Activated naive CD8-positive, alpha-beta T cell treated with anti-CD3 and anti-CD28 coated beads for 36 hours (primary cell): ENCODE results near the gene CAMTA1. TPM values are rescaled to one million over a fixed set of nuclear protein-coding genes. Genes with fewer than 3 reads are reported as not detected.

Source experiments
- DNase-seq: peaks from one replicate; pipeline ENCODE4 v3.0.0; 2021
- H3K27ac Mint-ChIP-seq: one replicate; pipeline ENCODE4 v1.8.0; 2022; ENCODE audit warnings: mild to moderate bottlenecking, moderate library complexity, mixed read lengths
- H3K27me3 Mint-ChIP-seq: one replicate; pipeline ENCODE4 v1.8.0; 2022; ENCODE audit warnings: mild to moderate bottlenecking, mixed read lengths
- H3K36me3 Mint-ChIP-seq: one replicate; pipeline ENCODE4 v1.8.0; 2021; ENCODE audit warnings: mild to moderate bottlenecking, mixed read lengths
- H3K4me1 Mint-ChIP-seq: one replicate; pipeline ENCODE4 v1.8.0; 2021; ENCODE audit warnings: mixed read lengths
- H3K4me3 Mint-ChIP-seq: one replicate; pipeline ENCODE4 v1.8.0; 2022; ENCODE audit warnings: mild to moderate bottlenecking, moderate library complexity, mixed read lengths
- H3K9me3 Mint-ChIP-seq: one replicate; pipeline ENCODE4 v1.8.0; 2022; ENCODE audit warnings: mixed read lengths
- total RNA-seq, 2 experiments: library from RNA; stranded (reverse); gene quantifications; one replicate each; pipeline ENCODE4 v1.2.3, GENCODE V29; 2021

CAMTA1 gene
- total RNA-seq, 2 experiments from 2014 or later = 70.4 to 71.4 TPM

DNA sequence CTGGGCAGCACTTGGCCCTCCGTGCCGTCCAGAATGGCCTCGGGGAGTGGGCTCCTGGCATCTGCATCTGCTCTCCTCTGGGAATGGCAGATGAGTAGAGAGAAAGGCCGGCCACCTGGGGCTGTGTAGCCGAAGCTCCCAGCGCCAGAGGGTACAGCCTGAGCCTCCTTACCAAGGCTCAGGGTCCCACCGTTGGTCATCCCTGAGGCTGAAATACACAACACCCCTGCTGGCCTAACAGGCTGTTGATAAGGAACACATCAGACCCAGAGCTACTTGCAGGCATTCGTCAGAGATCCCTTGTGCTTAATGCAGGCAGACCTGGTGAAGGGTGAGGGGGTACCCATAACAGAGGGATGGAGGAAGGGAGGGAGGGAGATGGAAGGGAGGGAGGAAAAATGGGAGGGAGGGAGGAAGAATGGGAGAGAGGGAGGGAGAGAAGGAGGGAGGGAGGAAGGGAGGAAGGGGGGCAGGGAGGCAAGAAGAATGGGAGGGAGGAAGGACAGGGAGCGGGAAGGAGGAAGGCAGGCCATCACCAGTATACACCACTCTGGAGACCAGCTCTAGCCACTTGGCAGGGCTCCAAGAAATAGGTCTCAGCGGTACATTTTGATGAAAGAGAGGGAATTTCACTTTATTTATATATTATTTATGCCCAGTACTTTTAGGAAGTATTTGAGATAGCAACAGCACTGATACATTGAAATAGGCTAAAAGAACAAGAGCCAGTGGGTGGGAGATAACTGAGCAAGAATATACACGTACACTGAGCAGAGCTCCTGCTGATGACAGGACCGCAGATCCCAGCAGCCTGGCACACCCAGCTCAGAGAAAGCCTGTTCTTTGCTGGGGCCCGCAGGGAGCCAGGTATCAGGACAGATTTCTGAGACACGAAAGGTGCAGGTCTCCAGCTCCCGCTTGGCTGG lies 670.8 kb downstream of the CAMTA1 start:
- H3K27me3 Mint-ChIP-seq = no peaks in the 10 kb centered on the region
- no peaks in the 10 kb centered on the region for H3K9me3 Mint-ChIP-seq
- H3K4me3 Mint-ChIP-seq = no peak overlapping the region
- H3K36me3 Mint-ChIP-seq = no peaks in the 10 kb centered on the region
- H3K4me1 Mint-ChIP-seq = no peaks in the 10 kb centered on the region
- H3K27ac Mint-ChIP-seq = no peak overlapping the region
- DNase-seq = no peak

DNA sequence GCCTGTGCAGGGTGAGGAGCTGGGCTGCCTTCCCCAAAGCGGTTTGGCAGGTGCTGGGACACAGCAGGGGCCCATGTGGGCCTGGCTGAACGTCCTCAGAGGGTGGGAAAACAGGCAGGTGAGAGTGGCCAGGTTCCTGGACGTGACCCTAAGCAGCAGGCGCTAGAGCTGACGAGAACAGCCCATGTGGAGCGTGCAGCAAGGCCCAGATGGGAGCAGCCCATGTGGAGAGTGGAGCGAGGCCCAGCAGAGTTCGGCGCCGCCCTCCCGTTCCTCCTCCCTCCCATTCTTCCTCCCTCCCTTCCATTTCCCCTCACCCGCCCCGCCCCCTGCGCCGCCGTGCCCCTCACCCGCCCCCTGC lies 671.4 kb downstream of the CAMTA1 start:
- Mint-ChIP-seq H3K4me1 (no peaks in the 10 kb centered on the region), H3K9me3 (no peaks in the 10 kb centered on the region), H3K4me3 (no peak overlapping the region), H3K36me3 (no peaks in the 10 kb centered on the region), H3K27ac (no peak overlapping the region), H3K27me3 (no peaks in the 10 kb centered on the region)
- DNase-seq = no peak

DNA sequence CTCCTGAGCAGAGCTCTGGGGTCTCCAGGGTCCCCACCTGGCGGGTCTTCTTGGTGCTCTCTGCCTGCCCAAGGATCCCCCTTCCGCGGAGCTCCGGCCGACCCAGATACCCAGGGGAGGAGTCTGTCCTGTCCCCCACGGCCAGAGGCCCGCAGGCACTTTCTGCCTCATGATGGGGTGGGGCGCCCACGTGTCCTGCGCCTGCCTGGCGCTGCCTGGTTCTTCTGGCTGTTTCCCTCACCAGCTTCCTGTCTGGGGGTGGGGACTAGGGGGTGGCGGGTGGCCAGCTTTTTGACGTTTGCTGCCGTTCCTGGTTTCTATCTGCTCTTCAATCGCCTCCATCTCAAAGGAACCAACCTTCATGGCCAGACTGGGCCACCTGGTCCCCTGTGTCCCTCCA lies 672.6 kb downstream of the CAMTA1 start:
- no peak for DNase-seq
- H3K36me3 Mint-ChIP-seq = no peaks in the 10 kb centered on the region
- H3K4me1 Mint-ChIP-seq = no peaks in the 10 kb centered on the region
- no peaks in the 10 kb centered on the region for H3K27me3 Mint-ChIP-seq
- H3K9me3 Mint-ChIP-seq = no peaks in the 10 kb centered on the region
- no peak overlapping the region for H3K4me3 Mint-ChIP-seq
- no peak overlapping the region for H3K27ac Mint-ChIP-seq

DNA sequence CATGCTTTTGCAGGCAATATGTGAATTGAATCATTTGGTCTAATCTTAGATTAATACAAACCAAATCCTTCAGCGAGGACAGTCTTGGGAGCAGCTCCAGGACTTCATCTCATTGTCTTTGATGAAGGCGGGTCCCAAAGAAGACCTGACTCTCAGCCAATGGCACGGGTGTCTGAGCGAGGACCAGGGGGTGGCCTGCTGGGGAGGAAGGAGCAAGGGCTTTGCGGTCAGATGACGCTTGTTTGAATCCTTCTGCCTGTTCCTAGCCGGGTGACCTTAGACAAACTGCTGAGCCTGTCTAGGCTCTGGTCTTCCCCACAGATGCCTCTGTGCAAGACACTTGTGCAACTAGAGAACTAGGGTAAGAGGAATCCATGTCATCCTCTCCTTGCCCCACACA lies 673.7 kb downstream of the CAMTA1 start:
- H3K9me3 Mint-ChIP-seq = no peaks in the 10 kb centered on the region
- no peak overlapping the region for H3K4me3 Mint-ChIP-seq
- H3K36me3 Mint-ChIP-seq = no peaks in the 10 kb centered on the region
- no peak overlapping the region for H3K27ac Mint-ChIP-seq
- no peaks in the 10 kb centered on the region for H3K4me1 Mint-ChIP-seq
- H3K27me3 Mint-ChIP-seq = peaks cover 4% of the 10 kb centered on the region
- DNase-seq = no peak

DNA sequence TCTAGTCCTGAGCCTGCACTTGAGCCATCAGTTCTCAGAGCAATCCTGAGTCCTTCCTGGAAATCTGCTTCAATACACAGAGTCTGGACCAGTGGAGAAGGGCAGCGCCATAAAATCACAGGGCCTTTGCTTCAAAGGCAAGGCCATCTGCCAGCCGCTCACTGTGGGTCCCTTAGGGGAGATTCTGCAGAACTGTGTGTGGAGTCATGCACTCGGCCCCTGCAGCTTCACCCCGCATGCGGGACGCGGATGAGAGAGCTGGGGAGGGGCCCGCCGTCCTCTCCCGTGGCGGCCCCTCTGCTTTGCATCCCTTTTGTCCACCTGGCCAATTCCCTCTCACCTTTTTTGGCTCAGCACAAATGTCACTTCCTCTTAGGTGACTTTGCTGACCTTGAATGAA lies 674.7 kb downstream of the CAMTA1 start:
- Mint-ChIP-seq H3K36me3 (no peaks in the 10 kb centered on the region), H3K27ac (no peak overlapping the region), H3K4me1 (no peaks in the 10 kb centered on the region), H3K9me3 (no peaks in the 10 kb centered on the region), H3K4me3 (no peak overlapping the region), H3K27me3 (peaks cover 4% of the 10 kb centered on the region)
- DNase-seq = no peak

DNA sequence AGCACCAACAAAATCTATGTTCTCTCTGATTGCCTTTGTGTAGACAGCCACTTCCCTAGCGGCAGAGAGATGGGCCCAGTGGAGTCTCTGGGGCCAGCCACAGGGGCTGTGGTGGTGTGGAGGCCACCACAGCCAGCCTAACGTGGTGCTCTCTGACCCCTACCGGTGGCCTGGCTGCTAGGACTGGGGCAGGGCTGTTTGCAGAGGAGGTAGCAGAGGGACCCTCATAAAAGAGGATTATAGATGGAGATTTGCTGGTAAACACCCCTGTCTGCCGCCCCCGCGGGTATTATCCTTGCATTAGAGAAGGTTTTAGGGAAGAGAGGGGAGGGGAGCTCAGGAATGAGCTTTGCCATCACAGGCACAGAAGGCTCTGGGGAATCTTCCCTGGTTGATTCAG lies 675.6 kb downstream of the CAMTA1 start:
- H3K4me3 Mint-ChIP-seq = no peak overlapping the region
- H3K27ac Mint-ChIP-seq = no peak overlapping the region
- no peaks in the 10 kb centered on the region for H3K9me3 Mint-ChIP-seq

DNA sequence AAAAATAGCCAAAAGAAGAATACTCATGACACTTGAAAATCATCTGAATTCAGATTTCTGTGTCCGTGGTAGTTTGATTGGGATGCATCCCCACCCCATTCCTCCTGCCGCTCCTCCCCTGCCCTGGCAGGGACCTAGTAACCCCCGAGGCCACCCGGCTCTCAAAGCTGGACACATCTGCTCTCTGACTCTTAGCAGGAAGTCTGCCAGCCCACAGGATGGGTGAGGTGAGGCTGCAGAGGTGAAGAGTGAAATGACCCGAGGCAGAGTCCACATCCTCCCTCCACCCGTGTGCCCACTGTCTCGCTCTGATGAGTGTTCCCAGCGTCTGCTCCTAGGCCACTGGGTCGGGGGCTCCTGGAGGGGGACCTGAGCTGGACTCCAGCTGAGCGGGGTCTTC lies 677.4 kb downstream of the CAMTA1 start:
- Mint-ChIP-seq H3K4me1 (no peaks in the 10 kb centered on the region), H3K27ac (no peak overlapping the region)

More for the DNA sequence above, 675.6 kb downstream of the CAMTA1 start:
- DNase-seq = no peak
- peaks cover 4% of the 10 kb centered on the region for H3K27me3 Mint-ChIP-seq
- no peaks in the 10 kb centered on the region for H3K4me1 Mint-ChIP-seq
- no peaks in the 10 kb centered on the region for H3K36me3 Mint-ChIP-seq

DNA sequence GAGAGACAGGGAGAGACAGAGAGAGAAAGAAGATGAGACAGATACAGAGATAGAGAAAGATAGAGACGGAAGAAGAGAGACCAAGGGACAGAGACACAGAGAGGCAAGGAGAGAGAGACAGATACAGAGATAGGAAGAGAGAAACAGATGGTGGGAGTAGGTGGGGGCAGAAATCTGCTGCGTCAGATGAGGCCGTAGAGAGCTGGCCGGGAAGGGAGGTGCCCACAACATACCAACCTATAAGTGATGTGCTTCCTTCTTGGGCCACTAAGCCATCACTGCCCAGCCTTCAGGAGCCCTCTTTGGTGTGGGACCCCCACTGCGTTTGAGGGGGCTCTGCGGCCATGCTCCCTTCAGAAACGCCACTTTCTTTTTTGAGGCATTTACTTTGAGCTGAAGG lies 678.3 kb downstream of the CAMTA1 start:
- Mint-ChIP-seq H3K9me3 (no peaks in the 10 kb centered on the region), H3K27me3 (peaks cover 4% of the 10 kb centered on the region), H3K27ac (no peak overlapping the region), H3K4me1 (no peaks in the 10 kb centered on the region), H3K4me3 (no peak overlapping the region), H3K36me3 (no peaks in the 10 kb centered on the region)
- DNase-seq = no peak

More for the DNA sequence above, 677.4 kb downstream of the CAMTA1 start:
- DNase-seq = no peak
- Mint-ChIP-seq H3K27me3 (peaks cover 4% of the 10 kb centered on the region), H3K9me3 (no peaks in the 10 kb centered on the region), H3K36me3 (no peaks in the 10 kb centered on the region), H3K4me3 (no peak overlapping the region)

DNA sequence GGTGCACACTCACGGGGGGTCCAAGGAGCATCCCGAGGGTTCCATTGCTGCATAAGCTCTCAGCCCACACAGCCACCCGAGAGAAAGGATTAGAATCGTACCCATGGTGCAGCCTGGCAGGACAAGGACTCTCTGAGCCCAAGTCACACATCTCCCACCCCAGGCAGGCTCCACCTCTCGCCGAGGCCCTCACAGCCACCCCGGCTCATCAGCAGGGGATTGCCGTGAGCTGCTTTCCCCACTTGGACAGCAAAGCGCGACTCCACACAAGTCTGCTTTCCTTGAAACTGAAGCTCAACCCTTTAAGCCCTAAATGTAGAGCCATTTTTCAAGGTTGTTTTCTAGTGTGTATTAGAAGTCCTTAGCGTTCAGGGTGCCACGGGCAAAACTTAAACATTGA lies 679.5 kb downstream of the CAMTA1 start:
- H3K27ac Mint-ChIP-seq = no peak overlapping the region
- peaks cover 6% of the 10 kb centered on the region for H3K27me3 Mint-ChIP-seq
- no peaks in the 10 kb centered on the region for H3K36me3 Mint-ChIP-seq
- no peak for DNase-seq
- H3K4me3 Mint-ChIP-seq = no peak overlapping the region
- no peaks in the 10 kb centered on the region for H3K9me3 Mint-ChIP-seq
- H3K4me1 Mint-ChIP-seq = no peaks in the 10 kb centered on the region

DNA sequence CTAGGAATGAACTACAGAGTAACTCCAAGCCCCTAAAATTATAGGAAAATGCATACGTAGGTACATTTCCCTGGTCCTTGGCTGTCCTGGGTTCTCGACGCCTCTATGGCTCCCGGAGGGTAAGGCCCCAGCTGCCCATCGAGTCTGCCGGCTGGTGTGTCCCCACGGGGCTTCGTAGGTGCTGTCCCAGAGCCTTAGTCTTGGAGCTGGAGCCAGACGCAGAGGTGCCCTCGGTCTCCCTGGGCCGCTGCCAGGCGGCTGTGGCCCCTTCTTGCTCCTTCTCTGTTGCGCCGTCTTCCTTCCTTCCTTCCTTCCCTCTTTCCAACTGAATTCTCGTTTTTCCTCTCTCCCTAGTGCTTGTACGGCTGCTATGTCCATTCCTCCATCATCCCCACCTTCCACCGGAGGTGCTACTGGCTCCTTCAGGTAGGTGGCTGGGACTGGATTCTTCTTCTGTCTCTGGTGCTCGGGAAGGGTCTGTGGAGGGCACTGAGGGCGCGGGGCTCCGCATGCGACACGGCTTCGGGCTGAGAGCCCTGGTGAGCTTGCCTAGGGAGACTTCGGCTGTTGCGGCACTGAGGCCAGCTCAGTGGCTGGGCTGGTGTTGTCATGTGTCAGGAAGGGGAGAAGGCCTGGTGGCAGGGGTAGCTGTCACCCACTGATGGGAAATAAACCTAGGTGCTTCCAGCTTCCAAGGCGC lies 682.4 kb downstream of the CAMTA1 start:
- no peak overlapping the region for H3K27ac Mint-ChIP-seq

DNA sequence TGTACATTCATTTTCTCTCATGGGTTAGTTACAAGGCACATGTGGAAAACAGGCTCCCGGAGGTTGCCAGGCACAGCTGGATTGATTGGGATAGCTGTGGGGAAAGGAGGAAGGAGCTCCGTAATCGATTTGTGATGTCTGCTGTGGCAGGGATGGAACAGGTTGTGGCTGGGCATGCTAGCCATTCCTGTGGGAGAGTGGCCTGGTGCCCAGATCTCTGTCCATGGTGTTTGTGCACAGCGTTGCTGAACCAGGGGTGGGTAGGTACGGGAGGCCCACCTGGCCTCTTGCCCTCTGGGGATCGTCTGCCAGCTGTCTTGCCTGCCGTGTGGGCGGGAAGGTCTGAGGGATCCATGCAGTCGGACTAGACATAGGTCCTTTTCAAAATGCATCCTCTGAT lies 683.0 kb downstream of the CAMTA1 start:
- Mint-ChIP-seq H3K4me1 (no peaks in the 10 kb centered on the region), H3K27me3 (peaks cover 6% of the 10 kb centered on the region)

More for the DNA sequence above, 682.4 kb downstream of the CAMTA1 start:
- no peak for DNase-seq
- no peak overlapping the region for H3K4me3 Mint-ChIP-seq
- no peaks in the 10 kb centered on the region for H3K36me3 Mint-ChIP-seq
- no peaks in the 10 kb centered on the region for H3K9me3 Mint-ChIP-seq
- no peaks in the 10 kb centered on the region for H3K4me1 Mint-ChIP-seq
- H3K27me3 Mint-ChIP-seq = peaks cover 6% of the 10 kb centered on the region

DNA sequence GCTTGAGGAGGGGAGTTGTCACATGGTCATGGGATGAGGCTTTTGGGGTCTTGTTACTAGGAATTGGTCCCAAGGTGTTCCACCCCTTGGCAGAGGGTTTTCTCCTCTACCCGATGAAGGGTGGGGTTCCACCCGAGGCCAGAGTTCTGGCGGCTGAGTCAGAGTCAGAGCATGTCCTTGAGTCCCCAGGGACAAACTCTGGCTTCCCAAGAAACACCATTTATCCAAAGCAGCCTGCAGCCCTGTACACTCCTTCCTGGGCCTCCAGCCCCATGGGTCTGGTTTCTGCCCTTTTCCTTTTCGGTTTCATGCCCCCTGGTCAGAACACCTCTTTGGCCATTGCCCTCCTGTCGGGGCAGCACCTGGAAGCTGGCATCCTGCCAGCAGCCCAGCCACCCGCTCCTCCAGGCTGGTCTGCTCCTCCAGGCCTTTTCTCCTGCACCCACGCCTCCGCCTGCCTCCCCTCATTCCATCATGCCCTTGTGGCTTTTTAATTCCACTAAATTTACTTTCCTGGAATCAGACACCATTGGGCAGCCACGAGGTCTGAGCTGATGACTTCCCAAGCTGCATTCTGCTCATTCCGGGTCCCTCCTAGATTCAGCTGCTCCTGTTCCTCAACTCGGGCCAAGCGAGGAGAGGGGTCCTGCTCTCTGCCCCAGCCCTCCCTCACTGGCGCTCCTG lies 684.1 kb downstream of the CAMTA1 start:
- peaks cover 3% of the 10 kb centered on the region for H3K27me3 Mint-ChIP-seq
- no peak overlapping the region for H3K4me3 Mint-ChIP-seq
- no peaks in the 10 kb centered on the region for H3K4me1 Mint-ChIP-seq
- H3K36me3 Mint-ChIP-seq = no peaks in the 10 kb centered on the region
- no peaks in the 10 kb centered on the region for H3K9me3 Mint-ChIP-seq
- no peak overlapping the region for H3K27ac Mint-ChIP-seq
- no peak for DNase-seq

More for the DNA sequence above, 683.0 kb downstream of the CAMTA1 start:
- no peak for DNase-seq
- Mint-ChIP-seq H3K36me3 (no peaks in the 10 kb centered on the region), H3K9me3 (no peaks in the 10 kb centered on the region), H3K27ac (no peak overlapping the region), H3K4me3 (no peak overlapping the region)

DNA sequence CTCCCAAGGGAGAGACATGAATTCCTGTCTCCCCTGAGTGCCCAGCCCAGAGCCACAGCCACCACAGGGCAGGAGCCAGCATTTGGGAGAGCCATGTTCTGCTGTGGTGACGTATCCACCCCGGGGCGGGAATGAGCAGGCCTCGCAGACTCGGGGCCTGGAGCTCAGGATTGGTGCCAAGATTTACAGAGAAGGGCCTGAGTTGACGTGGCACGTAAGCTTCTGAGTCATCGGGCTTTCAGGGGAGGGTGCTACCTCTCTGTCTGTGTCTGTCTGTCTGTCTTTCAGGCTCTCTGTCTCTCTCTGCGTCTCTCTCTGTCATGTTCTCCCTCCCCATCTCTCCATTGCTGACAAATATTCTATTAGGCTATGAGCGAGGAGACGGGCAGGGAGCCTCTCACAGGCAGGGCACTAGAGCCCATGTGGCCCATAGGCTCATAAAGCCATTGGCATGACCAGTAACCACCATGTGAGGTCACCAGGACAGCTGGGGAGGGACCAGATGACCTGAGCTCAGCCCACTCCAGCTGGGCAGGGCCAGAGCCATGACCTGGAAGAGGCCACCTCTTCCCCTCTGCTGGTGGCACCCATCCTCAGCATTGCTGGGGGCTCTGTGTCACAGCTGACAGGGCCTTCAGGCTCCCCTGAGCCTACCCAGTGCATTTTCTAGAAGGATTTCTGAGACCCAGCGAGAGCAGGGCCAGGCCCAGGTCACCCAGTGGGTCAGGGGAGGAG lies 685.8 kb downstream of the CAMTA1 start:
- Mint-ChIP-seq H3K4me1 (no peaks in the 10 kb centered on the region), H3K9me3 (no peaks in the 10 kb centered on the region), H3K4me3 (no peak overlapping the region), H3K27ac (no peak overlapping the region), H3K27me3 (peaks cover 3% of the 10 kb centered on the region), H3K36me3 (no peaks in the 10 kb centered on the region)
- DNase-seq = no peak

DNA sequence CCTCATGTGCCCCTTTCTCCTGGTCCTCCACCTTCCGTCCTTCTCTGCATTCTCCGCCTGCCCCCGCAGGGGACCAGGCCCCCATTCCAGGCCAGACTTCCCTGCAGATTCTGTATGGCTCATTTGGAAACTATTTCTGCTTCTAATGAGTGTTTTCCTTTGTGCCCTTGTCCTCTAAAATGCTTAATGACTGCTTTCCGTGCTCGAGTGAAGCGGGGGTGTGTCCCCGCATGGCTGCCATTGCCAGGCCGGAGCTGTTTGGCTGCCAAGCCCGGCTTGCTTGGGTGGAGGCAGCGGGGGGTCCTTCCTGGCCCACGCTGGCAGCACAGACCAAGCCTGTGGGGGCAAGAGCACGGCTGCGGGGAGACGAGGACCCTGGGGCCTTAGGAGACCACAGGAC lies 686.6 kb downstream of the CAMTA1 start:
- Mint-ChIP-seq H3K4me3 (no peak overlapping the region), H3K4me1 (no peaks in the 10 kb centered on the region), H3K36me3 (no peaks in the 10 kb centered on the region), H3K9me3 (no peaks in the 10 kb centered on the region), H3K27ac (no peak overlapping the region), H3K27me3 (peaks cover 3% of the 10 kb centered on the region)
- DNase-seq = no peak
